ENCODE measurements around the gene GRM8. TPM values are rescaled to one million over a fixed set of nuclear protein-coding genes. Genes with fewer than 3 reads are reported as not detected.

The GRM8 gene
- total and polyA plus RNA-seq, 4 donors = 0.28 to 4.9 (median 2.8) TPM

- Histone ChIP-seq H3K36me3 (ENCODE audit: control insufficient read depth in 4 of 4, insufficient read depth in 3 of 4, low read depth in 1 of 4, low read length in 3 of 4) (no peaks in the 10 kb centered on the region), H3K4me1 (ENCODE audit: control insufficient read depth in 4 of 4, insufficient read depth in 4 of 4, low read length in 3 of 4) (no peaks in the 10 kb centered on the region), H3K9ac (ENCODE audit: low read depth in 1 of 2, low read length in 2 of 2) (no peak overlapping the region), H3K27ac (ENCODE audit: low read depth in 1 of 2, low read length in 2 of 2) (no peak overlapping the region), H3K27me3 (ENCODE audit: control insufficient read depth in 4 of 4, insufficient read depth in 4 of 4, low read length in 3 of 4) (no peaks in the 10 kb centered on the region), H3K4me3 (ENCODE audit: low read depth in 1 of 3, low read length in 3 of 3) (no peak overlapping the region), H3K9me3 (ENCODE audit: control insufficient read depth in 4 of 4, low read length in 3 of 4) (no peaks in the 10 kb centered on the region)
- WGBS = 83% methylated on average over 2 of the region's 2 CpGs
- TF ChIP-seq RAD21 (IDR thresholded peaks at IDR 0.05) (no peak), RXRA (IDR thresholded peaks at IDR 0.05) (no peak)
- no peak for DNase-seq (ENCODE audit: low spot score)
Measured at GRCh38 chr7:126979722-126980121, 273.0 kb downstream of the GRM8 start.

GRCh38 chr7:126978865-126979264, 273.9 kb downstream of the GRM8 start:
- no peaks in the 10 kb centered on the region for H3K9me3 ChIP-seq (ENCODE audit: control insufficient read depth in 4 of 4, low read length in 3 of 4)
- no peak overlapping the region for H3K27ac ChIP-seq (ENCODE audit: low read depth in 1 of 2, low read length in 2 of 2)
- DNase-seq (ENCODE audit: low spot score) = no peak
- H3K27me3 ChIP-seq (ENCODE audit: control insufficient read depth in 4 of 4, insufficient read depth in 4 of 4, low read length in 3 of 4) = no peaks in the 10 kb centered on the region
- no peak for TF ChIP-seq NR2F2 (IDR thresholded peaks at IDR 0.05)
- TF ChIP-seq SP1 (IDR thresholded peaks at IDR 0.05) = no peak
- TF ChIP-seq JUND (IDR thresholded peaks at IDR 0.05) = no peak
- TF ChIP-seq, protein P1, sequence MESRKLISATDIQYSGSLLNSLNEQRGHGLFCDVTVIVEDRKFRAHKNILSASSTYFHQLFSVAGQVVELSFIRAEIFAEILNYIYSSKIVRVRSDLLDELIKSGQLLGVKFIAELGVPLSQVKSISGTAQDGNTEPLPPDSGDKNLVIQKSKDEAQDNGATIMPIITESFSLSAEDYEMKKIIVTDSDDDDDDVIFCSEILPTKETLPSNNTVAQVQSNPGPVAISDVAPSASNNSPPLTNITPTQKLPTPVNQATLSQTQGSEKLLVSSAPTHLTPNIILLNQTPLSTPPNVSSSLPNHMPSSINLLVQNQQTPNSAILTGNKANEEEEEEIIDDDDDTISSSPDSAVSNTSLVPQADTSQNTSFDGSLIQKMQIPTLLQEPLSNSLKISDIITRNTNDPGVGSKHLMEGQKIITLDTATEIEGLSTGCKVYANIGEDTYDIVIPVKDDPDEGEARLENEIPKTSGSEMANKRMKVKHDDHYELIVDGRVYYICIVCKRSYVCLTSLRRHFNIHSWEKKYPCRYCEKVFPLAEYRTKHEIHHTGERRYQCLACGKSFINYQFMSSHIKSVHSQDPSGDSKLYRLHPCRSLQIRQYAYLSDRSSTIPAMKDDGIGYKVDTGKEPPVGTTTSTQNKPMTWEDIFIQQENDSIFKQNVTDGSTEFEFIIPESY (IDR thresholded peaks at IDR 0.05) = no peak
- no peak for TF ChIP-seq YY1 (IDR thresholded peaks at IDR 0.05)
- TF ChIP-seq, protein P2, sequence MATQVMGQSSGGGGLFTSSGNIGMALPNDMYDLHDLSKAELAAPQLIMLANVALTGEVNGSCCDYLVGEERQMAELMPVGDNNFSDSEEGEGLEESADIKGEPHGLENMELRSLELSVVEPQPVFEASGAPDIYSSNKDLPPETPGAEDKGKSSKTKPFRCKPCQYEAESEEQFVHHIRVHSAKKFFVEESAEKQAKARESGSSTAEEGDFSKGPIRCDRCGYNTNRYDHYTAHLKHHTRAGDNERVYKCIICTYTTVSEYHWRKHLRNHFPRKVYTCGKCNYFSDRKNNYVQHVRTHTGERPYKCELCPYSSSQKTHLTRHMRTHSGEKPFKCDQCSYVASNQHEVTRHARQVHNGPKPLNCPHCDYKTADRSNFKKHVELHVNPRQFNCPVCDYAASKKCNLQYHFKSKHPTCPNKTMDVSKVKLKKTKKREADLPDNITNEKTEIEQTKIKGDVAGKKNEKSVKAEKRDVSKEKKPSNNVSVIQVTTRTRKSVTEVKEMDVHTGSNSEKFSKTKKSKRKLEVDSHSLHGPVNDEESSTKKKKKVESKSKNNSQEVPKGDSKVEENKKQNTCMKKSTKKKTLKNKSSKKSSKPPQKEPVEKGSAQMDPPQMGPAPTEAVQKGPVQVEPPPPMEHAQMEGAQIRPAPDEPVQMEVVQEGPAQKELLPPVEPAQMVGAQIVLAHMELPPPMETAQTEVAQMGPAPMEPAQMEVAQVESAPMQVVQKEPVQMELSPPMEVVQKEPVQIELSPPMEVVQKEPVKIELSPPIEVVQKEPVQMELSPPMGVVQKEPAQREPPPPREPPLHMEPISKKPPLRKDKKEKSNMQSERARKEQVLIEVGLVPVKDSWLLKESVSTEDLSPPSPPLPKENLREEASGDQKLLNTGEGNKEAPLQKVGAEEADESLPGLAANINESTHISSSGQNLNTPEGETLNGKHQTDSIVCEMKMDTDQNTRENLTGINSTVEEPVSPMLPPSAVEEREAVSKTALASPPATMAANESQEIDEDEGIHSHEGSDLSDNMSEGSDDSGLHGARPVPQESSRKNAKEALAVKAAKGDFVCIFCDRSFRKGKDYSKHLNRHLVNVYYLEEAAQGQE (IDR thresholded peaks at IDR 0.05) = no peak
- no peak for TF ChIP-seq FOXA2 (IDR thresholded peaks at IDR 0.05)
- TF ChIP-seq, protein P3, sequence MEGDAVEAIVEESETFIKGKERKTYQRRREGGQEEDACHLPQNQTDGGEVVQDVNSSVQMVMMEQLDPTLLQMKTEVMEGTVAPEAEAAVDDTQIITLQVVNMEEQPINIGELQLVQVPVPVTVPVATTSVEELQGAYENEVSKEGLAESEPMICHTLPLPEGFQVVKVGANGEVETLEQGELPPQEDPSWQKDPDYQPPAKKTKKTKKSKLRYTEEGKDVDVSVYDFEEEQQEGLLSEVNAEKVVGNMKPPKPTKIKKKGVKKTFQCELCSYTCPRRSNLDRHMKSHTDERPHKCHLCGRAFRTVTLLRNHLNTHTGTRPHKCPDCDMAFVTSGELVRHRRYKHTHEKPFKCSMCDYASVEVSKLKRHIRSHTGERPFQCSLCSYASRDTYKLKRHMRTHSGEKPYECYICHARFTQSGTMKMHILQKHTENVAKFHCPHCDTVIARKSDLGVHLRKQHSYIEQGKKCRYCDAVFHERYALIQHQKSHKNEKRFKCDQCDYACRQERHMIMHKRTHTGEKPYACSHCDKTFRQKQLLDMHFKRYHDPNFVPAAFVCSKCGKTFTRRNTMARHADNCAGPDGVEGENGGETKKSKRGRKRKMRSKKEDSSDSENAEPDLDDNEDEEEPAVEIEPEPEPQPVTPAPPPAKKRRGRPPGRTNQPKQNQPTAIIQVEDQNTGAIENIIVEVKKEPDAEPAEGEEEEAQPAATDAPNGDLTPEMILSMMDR (IDR thresholded peaks at IDR 0.05; ENCODE audit: low read depth, low read length, missing input control) = no peak
- no peak for TF ChIP-seq GABPA (IDR thresholded peaks at IDR 0.05 in 1 of 2, conservative IDR thresholded peaks at IDR 0.05 in 1 of 2)
- TF ChIP-seq HNF4A (conservative IDR thresholded peaks at IDR 0.05) = no peak
- no peaks in the 10 kb centered on the region for H3K4me1 ChIP-seq (ENCODE audit: control insufficient read depth in 4 of 4, insufficient read depth in 4 of 4, low read length in 3 of 4)
- no peak overlapping the region for H3K4me3 ChIP-seq (ENCODE audit: low read depth in 1 of 3, low read length in 3 of 3)
- H3K36me3 ChIP-seq (ENCODE audit: control insufficient read depth in 4 of 4, insufficient read depth in 3 of 4, low read depth in 1 of 4, low read length in 3 of 4) = no peaks in the 10 kb centered on the region
- WGBS = 82% methylated on average over 3 of the region's 3 CpGs
- no peak overlapping the region for H3K9ac ChIP-seq (ENCODE audit: low read depth in 1 of 2, low read length in 2 of 2)
